Glomerular visceral epithelial cell (primary cell): ENCODE measurements around the gene SLC6A7.

Experiments used
- DNase-seq: peaks from one replicate; pipeline ENCODE4 v3.0.0-alpha.2; 2016; ENCODE audit errors: extremely low spot score

Gene SLC6A7

DNA sequence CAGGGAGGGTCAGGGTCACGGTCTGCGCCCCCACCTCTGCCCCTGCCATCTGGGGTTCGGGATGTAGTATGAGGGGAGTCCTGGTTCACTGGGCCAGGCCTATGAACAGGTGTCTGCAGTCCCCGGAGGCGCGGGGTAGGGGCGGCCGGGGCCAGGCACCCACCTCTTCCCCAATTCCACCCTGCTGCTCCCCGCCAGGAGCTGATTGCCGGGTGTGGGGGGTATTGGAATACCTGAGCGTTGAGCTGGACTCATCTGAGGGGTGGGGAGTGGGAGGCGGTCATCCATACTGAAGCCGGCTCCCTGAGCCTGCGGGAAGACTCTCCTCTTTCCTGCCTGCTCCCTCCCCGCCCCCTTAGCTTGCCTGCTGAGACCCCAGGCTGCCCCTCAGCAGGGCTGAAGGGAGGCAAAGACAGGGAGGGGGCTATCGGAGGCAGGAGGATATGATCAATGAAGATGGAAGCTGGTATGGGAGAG, 679 bp downstream of the SLC6A7 start:
- DNase-seq = no peak

DNA sequence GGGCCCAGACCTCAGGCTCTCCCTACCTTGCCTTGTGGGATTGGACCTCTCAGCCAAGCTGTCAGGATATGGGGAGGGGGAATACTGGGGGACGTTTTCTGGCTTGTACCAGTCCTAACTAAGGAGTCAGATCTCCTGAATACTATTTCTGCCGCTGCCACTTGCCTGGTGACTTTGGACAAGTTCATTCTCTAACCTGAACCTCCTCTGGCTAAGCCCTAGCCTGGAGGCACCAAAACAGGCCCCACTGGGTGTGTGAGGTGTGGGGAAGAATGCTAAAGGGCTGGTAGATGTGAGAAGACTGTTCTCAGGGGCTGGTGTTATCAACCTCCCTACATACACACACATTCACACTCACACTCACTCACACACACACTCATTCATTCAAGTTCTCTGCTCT, 1.1 kb downstream of the SLC6A7 start:
- no peak for DNase-seq

DNA sequence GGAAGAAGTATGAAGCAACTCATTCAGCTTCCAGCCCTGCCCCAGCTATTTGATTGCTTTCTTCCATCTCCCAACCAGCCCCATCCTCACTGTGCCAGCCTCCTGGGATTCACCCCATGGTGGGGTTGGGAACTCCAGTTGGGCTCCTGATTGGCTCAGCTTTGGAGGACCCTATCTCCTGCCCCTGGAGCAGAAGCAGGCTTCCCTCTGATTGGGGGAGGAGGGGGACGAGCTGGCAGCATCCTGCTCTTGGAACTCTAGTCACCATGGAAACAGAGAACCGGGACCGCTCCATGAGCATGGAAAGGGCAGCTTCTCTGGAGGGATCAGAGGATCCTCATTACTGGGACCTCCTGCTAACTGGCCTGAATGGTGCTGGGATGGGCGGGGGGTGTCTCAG, 2.6 kb downstream of the SLC6A7 start:
- no peak for DNase-seq

DNA sequence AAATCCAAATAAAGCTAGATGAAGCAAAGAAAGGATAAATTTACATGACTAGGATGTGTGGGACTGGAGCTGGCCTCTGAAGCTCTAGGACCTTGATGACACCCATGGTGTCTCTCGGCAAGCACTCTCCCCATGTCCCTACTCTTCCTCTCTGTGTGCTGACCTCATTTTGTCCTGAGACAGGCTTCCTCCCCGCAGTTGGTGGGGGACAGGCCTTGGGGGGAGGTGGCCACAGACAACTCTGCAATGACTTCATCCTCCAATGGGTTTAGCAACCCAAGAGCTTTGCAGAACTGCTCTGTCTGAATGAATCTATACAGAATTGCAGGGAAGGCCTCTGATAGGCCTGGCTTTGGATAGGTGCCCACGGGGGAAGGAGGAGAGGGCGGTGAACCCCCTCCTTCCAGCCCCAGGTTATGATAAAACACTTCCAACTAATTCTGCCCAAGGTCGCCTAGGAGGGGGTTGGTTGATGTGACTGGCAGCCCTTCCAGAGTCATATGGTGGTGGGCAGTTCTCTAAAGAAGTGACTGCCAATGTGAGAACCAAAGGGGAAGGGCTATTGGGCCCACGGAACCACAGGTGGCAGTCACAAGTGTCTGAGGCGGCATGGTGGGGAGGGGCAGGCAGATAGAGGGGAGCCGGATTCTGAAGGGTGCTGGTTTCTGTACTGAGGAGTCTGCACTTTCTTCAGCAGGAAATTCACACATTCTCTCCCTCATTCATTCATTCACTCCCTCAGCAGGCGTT, 6.0 kb downstream of the SLC6A7 start:
- DNase-seq = no peak

DNA sequence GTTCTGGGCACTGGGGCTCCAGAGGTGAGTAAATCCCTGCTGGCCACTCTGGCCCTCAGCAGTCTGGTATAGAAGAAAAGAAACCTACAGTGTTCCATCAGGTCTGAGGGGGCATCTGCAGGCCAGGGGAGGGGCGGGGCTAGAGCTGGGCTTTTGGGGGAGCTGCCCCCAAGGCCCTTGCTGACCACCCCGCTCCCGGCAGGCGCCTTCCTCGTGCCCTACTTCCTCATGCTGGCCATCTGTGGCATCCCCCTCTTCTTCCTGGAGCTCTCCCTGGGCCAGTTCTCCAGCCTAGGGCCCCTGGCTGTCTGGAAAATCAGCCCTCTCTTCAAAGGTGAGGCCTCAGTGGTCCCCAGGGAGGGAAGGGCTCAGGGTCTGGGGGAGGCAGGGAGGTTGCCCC, 6.7 kb downstream of the SLC6A7 start:
- no peak for DNase-seq

DNA sequence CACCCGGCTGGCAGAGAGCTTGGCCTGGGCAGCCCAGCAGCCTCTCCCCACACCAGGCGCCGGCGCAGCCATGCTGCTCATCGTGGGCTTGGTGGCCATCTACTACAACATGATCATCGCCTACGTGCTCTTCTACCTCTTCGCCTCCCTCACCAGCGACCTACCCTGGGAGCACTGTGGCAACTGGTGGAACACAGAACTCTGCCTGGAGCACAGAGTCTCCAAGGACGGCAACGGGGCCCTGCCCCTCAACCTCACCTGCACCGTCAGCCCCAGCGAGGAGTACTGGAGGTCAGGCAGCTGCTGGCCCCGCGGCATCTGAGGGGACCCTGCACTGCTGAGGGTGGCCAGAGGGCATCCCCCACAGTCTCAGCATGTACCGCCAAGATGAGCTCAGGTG, 7.1 kb downstream of the SLC6A7 start:
- DNase-seq = no peak

DNA sequence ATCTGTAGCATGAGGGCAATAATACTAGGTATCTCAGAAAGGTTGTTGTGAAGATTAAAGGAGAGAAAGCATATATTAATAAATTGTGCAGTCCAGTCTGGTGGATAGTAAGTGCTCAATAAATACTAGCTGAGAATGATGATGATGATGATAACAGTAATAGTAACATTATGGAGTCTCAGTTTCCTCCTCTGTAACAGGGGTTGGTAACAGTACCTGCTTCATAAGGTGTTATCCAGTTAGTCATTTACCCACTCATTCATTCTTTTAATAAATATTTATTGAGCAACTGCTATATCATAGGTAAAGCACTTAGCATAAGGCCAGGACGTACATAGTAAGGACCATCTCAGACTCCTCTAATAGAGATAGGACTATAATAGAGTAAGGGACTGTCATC, 7.6 kb downstream of the SLC6A7 start:
- no peak for DNase-seq

DNA sequence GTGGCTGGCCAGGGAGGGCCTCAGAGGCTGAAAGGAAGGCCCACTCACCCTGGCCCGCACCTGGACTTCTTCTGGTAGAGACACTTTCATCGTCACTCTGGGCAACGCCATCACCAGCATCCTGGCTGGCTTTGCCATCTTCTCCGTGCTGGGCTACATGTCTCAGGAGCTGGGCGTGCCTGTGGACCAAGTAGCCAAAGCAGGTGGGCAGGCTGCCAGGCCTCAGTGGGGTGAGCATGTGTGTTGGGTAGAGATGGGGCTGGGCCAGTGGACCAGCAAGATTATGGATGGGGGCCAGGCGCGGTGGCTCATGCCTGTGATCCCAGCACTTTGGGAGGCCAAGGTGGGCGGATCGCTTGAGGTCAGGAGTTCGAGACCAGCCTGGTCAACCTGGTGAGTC, 12.6 kb downstream of the SLC6A7 start:
- no peak for DNase-seq

DNA sequence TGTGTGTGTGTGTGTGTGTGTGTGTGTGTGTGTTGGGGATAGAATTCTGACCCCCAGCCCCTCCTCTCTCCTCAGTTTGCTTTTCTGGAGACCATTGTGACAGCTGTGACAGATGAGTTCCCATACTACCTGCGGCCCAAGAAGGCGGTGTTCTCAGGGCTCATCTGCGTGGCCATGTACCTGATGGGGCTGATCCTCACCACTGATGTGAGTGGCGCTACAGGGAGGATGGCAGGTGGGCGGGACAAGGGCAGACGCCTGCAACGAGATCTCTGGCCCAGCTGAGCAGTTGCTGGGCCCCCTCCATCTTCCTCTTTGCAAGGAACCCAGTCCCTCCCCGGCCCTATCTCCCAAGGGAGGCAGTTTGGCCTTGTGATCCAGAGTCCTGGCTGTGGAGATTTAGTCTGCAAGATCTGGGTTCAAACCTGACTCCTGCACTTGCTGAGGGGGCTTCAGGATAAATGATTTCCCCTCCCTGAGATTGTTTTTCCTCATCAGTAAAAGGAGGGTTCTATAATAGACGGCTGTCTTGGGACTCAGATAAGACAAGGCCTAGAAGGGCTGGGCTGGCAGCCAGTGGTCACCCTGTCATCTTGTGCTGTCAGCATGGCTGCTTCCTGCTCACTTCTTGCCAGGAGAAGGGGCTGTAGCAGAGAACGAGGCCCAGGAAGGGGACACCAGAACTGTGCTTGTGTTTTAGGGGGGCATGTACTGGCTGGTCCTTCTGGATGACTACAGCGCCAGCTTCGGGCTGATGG, 14.1 kb downstream of the SLC6A7 start:
- DNase-seq = no peak

DNA sequence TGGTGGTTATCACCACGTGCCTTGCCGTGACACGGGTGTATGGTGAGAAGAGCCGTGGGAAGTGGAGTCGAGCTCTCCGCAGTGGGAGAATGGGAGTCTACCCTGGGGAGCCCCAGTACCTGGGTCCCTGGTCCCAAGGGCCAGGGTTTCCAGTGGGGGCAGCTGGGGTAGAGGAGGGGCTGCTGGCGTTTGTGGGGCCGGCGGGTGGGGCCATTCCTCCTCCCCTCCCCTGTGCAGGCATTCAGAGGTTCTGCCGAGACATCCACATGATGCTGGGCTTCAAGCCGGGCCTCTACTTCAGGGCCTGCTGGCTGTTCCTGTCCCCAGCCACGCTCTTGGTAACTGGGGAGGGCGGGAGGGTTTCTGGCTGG, 14.7 kb downstream of the SLC6A7 start:
- DNase-seq = no peak

DNA sequence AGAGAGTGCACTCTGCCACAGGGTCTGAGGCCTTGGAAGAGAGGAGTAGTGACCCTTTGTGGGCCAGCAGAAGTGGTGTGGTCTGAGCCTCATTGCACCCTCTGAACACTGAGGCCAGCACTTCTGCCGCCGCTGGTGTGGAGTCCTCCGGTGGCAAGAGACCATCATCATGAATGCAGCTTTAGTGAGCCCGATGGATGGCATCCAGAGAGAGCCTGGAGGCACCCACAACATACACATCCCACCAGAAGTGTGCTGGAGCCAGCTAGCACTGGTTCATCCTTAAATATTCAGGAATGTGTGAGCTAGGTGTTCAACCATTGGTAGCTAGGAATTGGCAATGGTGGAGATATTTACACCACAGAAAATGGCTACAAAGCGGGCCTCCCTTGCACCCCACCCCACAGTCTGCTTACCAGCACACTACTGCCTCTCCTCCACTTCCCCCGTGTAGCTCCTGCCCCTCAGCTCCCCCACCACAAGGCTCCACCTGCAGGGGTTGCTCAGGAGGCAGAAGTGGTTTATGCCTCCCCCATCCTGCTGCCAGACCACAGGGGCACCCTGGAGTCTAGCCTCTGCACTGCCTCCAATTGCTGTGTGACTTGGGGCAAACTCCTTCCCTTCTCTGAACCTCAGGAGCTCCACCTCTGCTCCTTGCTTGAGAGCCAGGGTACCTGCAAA, 16.4 kb downstream of the SLC6A7 start:
- DNase-seq = no peak

DNA sequence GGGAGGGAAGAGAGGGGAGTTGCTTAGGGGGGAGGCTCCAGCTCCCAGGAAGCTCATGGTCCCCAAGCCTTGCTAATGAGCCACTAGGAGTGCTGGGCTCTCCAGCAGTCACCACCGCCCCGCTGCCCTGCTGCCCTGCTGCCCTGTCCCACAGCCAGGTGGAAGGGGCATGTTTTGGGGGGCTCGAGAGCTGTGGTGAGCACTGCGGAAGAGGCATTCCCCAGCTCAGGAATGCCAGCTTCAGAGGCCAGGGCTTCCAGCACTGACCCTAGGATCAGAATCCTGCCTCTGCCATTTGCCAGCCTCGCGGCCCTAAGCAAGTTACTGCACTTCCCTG, 16.9 kb downstream of the SLC6A7 start:
- no peak for DNase-seq

DNA sequence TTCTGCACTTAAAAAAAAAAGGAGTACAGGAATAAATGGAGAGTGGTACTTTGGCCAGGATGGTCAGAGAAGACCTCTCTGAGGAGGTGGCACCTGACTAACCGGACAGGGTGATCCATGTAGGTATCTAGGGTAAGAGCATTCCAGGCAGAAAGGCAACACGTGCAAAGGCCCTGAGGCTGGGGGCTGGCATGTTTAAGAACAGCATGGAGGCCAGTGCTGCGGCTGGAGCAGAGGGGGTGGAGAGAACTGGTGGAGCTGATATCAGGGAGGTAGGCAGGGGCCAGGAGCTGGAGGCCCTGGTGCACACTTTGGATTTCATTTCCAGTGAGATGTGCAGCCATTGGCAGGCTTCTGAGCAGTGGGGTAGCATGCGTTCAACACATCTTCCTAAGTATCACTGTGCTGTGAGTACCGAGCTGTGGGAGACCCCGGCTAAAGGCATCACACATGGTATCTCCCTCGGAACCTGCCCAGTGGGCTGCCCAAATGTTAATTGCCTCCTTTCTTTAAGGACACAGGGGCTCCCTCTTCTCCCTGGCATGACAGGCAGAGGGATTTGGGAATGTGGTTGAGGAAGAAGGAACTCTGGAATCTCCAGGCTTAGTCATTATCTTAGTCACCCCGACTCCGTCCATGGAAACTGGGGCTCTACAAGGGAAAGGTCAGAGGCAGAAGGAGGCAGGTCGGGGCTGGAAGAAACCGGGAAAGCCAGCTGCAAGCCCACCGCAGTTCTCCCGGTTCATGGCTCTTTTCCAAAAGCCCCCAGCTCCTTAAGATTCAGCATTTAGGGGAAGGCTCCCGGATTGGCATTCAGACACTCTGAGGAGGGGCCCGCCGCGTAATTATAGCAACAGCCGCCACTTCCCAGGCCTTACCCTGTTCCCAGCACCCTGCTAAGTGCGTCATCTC, 18.6 kb downstream of the SLC6A7 start:
- peak; percentile 66 for DNase-seq

DNA sequence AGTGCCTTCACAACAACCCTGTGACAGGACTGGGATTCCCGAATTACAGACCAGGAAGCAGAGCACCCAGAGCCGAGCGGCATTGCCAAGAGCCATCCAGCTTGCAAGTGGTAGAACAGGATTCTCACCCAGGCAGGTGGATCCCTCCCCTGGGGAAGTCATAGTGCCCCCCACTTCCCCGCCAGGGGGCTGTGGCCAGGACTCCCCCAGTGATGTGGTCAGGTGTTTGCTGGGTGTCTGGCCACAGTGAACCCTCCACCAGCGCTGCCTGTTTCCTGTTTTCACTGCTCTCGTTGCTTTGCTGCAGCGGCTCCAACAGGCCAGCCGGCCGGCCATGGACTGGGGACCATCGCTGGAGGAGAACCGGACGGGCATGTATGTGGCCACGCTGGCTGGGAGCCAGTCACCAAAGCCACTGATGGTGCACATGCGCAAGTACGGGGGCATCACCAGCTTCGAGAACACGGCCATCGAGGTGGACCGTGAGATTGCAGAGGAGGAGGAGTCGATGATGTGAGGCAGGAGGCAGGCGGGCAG, 19.3 kb downstream of the SLC6A7 start:
- peak; percentile 59 for DNase-seq

DNA sequence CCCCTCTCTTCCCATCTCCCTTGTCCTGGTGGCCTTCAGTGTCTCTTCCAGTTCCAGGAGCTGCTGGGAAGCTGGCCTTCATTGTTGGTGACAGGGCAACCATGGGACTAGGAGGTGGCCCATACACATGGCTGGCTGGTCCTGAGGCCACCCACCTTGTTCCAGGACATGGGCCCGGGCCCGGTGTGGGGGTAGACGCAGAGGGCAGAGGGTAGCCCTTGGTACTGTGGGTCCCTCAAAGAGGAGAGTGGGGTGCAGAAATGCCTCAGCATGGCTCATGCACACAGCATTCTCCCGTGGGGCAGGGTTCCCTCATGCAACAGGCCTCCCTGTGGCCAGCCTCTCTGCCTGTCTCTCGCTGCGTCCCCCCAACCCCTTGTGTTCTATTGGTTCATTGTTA, 20.8 kb downstream of the SLC6A7 start:
- no peak for DNase-seq

DNA sequence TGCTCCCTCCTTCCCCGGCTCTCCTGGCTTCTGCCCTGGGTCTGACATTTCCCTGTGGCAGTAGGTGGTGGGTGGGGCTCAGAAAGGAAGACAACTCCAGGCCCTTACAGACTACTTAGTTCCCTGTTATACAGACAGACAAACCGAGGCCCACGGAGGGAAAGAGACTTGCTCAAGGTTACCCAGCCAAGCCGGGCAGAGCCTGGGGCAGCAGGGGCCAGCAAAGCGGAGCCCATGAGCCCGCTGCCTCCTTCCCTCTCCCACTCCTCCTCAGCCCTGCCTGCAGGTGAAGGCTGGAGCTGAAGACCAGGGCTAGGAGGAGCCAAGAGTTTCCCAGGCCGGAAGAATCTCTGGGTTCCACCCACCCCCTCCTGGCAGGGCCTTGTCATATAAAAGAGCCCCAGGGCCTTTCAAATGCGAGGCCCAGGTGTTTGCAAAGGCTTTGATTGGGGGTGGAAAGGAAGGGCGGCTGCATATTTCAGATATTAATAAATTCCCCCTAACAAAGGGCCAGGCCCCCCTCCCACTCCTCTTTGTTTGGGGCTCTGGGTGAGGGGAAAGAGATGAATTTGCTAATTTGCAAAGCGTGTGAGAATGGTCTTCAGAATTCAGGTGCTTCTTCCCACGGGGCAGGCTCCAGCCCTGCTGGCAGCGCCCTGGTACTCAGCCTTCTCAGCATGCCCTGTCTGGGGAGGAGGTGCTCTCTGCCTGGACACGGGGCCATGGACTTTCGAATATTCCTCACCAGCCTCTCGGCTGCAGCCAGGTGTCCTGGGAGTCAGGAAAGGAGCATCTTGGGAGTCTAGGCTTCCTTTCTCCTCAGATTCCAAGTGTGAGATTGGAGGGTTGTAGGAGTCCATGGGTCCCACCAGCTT, 21.5 kb downstream of the SLC6A7 start:
- DNase-seq = no peak

DNA sequence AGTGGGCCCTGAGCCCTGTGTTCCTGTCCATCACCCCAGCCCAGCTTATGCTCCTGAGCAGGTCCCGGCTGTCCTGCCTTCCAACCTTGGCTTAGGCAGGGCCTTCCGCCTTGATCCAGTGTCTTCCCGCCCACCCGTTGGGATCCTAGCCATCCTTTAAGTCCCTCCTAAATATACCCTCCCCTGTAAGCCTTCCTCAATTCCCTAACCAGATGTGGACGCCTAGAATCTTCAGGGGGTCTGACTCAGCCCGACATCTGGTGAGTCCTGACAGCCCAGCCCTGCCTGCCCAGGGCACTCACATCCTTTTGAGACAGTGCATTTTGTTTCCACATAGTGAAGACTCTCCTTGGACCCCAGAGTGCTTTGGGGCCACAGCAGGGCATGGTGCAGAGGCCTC, 23.7 kb downstream of the SLC6A7 start:
- DNase-seq = no peak

DNA sequence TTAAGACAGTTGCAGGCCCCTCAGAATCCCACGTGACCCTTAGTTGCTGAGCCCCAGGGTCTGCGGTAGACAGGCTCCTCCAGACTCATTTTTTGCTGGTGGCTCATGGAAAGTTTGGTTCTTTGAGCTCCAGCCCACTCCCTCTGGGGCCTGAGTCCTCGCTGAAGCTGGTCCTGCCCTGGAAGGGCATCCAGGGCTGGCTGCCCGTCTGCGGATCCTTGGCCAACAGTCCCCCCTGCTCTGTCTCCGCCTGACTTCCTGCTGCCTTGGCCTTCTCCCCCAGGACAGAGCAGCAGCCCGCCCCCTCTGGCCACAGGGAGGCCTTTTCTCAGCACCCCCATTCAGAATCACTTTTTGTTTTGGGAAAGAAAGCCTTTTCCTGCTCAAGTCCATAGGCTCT, 24.4 kb downstream of the SLC6A7 start:
- no peak for DNase-seq

DNA sequence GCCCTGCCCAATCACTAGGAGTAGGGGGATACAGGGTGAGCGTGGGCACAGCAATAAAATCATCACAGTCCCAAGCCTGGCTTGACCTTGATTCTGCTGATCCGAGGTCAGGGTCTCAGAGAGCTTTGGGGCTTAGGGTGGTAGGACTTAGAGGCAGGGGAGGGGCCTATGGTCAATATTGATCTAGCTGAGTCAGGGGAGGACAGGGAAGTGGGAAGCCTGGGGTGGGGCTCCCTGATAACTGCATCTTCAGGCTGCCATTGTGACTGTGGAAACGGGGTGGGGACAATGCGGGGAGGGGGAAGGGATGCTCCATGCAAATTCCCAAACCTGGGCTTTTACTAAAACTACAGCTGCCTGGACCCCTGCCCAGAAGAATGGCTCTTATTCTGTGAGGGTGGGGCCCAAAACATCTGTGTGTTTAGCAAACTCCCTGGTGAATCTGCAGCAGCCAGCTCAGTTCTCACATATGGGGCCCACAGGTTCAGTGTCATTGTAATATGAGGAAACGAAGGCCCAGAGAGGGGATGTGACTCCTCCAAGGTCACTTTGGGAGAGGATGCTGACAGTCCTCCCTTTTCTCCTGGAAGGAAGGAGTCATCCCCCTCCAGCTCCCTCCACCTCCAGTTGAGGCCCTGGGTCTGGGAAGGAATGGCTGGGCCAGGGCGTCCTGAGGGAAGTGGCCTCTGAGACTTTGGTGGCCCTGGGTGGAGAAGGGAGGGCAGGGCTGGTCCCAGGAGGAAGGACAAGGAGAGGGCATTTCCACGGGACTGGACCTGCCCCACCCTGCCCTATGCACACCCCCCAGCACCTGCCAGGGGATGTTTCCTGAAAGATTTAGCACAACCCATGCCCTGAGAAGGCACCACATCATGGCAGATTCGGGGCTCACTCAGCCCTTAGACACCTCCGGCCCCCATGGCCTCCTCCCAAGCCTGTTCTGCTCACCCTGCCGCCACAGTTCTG, 26.4 kb downstream of the SLC6A7 start:
- DNase-seq = no peak
